ENCODE results near the gene MRPS12.

The MRPS12 gene

DNA sequence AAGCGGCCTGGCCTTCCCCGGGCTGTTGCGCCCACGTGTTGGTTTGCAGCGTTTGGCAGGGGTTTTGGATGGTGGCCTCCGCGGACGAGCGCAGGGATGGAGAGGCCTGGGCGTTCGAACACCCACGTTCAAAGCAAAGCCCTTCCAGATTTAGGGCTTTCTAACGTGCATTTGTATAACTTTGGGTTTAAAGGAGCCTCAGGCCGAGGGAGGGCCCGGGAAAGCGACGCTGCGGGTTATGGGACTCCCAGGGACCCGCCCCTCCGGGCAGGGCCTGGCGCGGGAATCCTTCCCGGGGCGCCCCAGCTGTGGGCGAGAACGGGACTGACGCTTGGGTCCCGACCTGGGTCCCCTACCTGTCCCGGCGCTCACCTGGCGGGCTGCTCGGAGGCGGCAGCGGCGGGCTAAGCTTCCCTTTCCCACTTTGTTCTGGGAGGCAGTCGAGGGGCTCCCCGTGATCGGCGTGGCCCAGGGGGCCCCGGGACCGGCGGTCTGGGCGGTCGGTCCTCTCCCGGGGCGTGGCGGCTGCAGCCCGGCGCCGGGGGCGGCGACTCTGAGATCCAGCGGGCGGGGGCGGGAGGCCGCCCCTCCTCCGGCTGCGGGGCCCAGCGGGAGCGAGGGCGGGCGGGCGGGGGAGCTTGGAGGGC is 44.6 kb downstream of the MRPS12 start, which contains the start of gene FBXO17:
Gene FBXO17 (minus strand): TSS at position 529 of the 647 bp plus-strand sequence. CDS start 25,423 bp downstream, outside the sequence.
- DNase-seq (ENCODE audit: low read depth in 2 of 2), result no peak

DNA sequence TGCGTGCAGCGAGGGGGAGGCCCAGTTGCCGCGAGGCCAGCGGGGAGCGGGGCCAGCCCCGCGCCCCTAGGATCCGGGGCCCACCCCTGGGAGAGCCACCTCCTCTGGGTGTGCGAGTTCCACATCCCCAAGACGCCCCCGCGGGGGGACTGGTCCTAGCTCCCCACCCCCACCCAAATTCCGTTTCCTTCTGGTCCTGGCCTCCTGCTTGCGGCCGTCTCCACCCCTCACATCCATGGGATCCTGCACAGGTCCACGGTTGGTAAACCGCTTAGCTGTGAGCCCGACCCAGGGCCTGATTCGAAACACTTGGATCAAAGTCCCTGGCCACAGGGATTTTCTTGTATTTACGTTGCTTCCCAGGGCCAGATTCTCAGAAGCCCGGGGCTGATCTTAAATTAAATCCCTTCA is 45.1 kb downstream of the MRPS12 start:
- DNase-seq (ENCODE audit: low read depth in 2 of 2), result no peak

DNA sequence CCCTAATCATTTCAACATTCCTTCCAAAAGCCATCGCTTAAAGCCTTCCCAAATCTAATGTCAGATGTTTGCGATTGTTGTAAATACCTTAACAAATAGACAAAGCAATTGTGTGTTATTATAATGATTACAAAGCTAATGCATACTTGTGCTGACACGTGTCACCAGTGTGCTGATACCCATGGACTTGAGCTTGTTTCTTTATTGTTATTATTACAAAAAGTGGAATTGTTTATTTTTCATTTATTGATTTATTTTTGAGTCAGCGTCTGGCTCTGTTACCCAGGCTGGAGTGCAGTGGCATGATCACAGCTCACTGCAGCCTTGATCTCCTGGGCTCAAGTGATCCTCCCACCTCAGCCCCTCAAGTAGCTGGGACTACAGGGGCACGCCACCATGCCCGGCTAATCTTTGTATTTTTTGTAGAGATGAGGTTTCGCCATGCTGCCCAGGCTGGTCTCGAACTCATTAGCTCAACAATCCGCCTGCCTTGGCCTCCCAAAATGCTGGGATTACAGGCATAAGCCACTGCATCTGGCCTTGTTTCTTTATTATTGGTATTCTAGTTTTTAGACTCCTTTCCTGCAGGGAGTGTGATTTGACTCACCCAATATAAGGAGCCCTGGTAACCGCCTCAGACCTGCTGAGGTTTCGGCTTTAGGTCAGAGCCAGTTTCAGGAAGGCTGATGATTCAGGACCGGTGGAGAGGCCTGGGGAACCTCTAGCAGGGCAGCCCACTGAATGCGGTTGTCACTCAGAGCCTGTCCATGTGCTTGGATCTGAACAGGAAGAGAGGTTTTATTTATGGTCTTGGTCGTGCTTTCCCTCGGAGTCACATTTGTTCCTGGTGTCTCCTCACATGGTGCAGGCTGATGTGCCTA is 46.9 kb downstream of the MRPS12 start:
- no peak for DNase-seq (ENCODE audit: low read depth in 2 of 2)

DNA sequence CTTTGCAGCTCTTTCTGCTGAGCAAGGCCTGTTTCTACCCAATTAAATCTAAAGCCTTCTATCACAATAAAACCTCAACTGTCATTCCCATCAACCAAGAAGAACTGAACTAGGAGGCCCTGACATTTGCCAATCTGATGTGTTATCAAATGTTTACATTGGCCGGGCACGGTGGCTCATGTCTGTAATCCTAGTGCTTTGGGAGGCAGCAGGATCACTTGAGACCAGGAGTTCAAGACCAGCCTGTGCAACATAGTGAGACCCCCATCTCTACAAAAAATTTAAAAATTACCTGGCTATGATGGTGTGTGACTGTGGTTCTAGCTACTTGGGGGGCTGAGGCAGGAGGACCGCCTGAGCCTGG is 47.6 kb downstream of the MRPS12 start:
- no peak for DNase-seq (ENCODE audit: low read depth in 2 of 2)

DNA sequence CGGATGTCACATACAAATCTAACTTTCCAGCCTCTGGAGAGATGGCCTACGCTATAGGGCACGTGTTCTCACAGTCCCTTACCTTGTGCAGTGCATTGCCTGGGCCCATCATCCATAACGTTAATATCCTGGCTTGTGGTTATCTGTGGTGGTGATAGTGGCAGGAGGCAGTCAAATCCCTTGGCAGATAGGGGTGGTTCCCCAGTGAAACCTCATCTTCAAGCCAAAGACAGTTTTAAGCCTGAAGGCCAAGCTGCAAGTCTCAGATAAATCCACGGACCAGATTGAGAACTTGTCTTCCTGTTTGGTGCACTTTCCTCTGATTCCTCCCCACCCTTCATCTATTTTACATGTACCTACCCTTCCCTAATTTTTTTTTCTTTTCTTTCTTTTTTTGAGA is 49.1 kb downstream of the MRPS12 start:
- no peak for DNase-seq (ENCODE audit: low read depth in 2 of 2)

DNA sequence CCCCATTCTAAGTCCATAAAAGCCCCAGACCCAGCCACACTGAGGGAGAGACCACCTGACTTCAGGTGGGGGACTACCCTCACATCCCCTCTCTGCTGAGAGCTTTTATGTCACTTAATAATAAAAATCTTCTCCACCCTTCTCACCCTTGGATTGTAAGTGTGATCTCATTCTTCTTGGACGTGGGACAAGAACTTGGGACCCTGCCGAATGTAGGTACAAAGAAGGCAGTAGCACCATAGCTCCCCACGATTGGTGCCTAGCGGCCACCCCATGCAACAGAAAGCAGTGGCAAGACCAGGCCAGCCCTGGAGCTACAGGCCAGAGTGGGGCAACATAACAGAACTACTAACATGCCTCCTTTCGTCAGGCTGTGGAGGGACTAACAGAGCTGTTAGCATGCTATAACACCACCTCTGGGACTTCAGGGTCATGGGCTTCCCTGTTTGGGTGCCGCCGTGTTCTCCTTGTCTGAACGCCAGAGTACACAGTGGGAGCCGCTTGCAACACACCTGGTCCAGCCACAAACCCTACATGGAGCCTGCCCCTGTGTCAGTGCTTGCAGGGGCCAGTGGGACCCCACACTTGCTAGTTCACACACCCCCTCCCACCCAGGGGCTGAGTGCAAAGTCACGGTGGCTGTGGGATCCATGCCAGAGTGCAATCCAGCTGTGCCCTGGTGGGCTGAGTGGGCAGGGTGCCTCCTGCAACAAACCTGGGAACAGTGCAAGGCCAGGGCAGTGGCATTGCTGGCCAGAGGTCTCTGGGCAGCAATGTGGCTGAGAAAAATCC is 50.0 kb downstream of the MRPS12 start:
- no peak for DNase-seq (ENCODE audit: low read depth in 2 of 2)

Measured in stimulated activated CD8-positive, alpha-beta memory T cell treated with anti-CD3 and anti-CD28 coated beads, Interleukin-7, amount 100 ng/mL, for 4 hours (primary cell).